ENCODE measurements around the gene SEC14L5. TPM values are rescaled to one million over a fixed set of nuclear protein-coding genes. Genes with fewer than 3 reads are reported as not detected.

SEC14L5 gene
- total and polyA plus RNA-seq, 2 donors (not counting 3 experiments of a cell fraction or from before 2014, with no cell fraction given), result not detected

GRCh38 chr16:5064915-5065314 is 106.8 kb downstream of the SEC14L5 start:
- CTCF ChIA-PET, result interaction anchor here (0.9 to 1.2 kb wide), 2 partner anchors 17 to 20 kb away, joined by 3 read pairs; no protein-coding TSS in a partner anchor
- TF ChIP-seq, protein P1, sequence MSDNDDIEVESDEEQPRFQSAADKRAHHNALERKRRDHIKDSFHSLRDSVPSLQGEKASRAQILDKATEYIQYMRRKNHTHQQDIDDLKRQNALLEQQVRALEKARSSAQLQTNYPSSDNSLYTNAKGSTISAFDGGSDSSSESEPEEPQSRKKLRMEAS (IDR thresholded peaks at IDR 0.05; ENCODE audit: insufficient read depth, insufficient read length), result no peak
- no peak for TF ChIP-seq GATA2 (IDR thresholded peaks at IDR 0.05; ENCODE audit: insufficient read depth, insufficient read length, low read depth, low read length)
- H3K4me1 ChIP-seq (ENCODE audit: control insufficient read depth, extremely low read depth, insufficient read depth, low read length), result no peaks in the 10 kb centered on the region
- H3K9ac ChIP-seq (replicated peaks; ENCODE audit: extremely low read depth, insufficient read depth, low read length), result no peak overlapping the region
- H3K4me3 ChIP-seq (replicated peaks in 1 of 3; ENCODE audit: insufficient read depth in 1 of 3, low read depth in 1 of 3, low read length in 3 of 3), result no peak overlapping the region
- H2AFZ ChIP-seq (ENCODE audit: low read depth, low read length), result no peak overlapping the region
- DNase-seq (ENCODE audit: low read depth, low spot score) (no peak), FAIRE-seq (no peak)
- intact Hi-C loops (cut with micrococcal nuclease), result no loop called here
- no peak overlapping the region for H3K4me2 ChIP-seq (ENCODE audit: insufficient read depth, low read length)
- dilution Hi-C loops (cut with MboI; ENCODE audit: extremely low pct_ligation_motif_present, low sequenced_read_pairs), result no loop called here
- peaks cover 0 to 3% of the 10 kb centered on the region in 2 experiments for H3K27me3 ChIP-seq (ENCODE audit: control insufficient read depth in 2 of 2, insufficient read depth in 2 of 2, low read length in 2 of 2)
- H3K79me2 ChIP-seq (ENCODE audit: control insufficient read depth, insufficient read depth, low read length), result no peaks in the 10 kb centered on the region
- H3K36me3 ChIP-seq (ENCODE audit: control insufficient read depth in 2 of 2, extremely low read depth in 1 of 2, insufficient read depth in 2 of 2, low read length in 2 of 2), result no peaks in the 10 kb centered on the region
- POLR2A ChIA-PET, result no interaction called here
- no peak overlapping the region for H3K27ac ChIP-seq (ENCODE audit: insufficient read depth, low read depth, low read length)
- H3K9me1 ChIP-seq (replicated peaks; ENCODE audit: control insufficient read depth, extremely low read depth, insufficient read depth, low read length), result no peaks in the 10 kb centered on the region
- BruUV-seq (replicated peaks), result no TSS peak
- H3K9me3 ChIP-seq (replicated peaks; ENCODE audit: control insufficient read depth, insufficient read depth, low read length), result no peaks in the 10 kb centered on the region
- no peaks in the 10 kb centered on the region for H4K20me1 ChIP-seq (replicated peaks; ENCODE audit: control insufficient read depth, extremely low read depth, insufficient read depth, low read length)

DNA sequence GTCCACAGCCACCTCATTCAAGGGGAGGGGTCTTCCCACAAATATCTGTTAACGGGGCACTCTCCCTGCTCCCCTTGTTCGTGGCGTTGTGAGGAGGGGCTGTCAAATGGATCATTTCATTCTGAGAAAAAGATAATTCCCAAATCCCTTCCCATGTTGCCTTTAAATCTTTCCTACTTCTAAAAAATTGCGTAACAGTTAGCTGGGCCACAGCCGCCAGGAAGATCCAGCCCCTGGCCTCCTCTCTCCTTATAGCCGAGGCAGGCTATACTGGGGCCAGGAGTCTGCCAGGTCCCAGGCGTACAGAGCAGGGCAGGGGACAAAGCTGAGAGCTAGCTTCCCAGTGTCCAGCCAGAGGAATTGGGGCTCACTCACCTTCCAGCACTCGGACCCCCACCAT is 107.2 kb downstream of the SEC14L5 start:
- H2AFZ ChIP-seq (ENCODE audit: low read depth, low read length), result no peak overlapping the region
- H3K4me1 ChIP-seq (ENCODE audit: control insufficient read depth, extremely low read depth, insufficient read depth, low read length), result no peaks in the 10 kb centered on the region
- H3K79me2 ChIP-seq (ENCODE audit: control insufficient read depth, insufficient read depth, low read length), result no peaks in the 10 kb centered on the region
- POLR2A ChIA-PET, result no interaction called here
- H3K36me3 ChIP-seq (ENCODE audit: control insufficient read depth in 2 of 2, extremely low read depth in 1 of 2, insufficient read depth in 2 of 2, low read length in 2 of 2), result no peaks in the 10 kb centered on the region
- no peak overlapping the region for H3K27ac ChIP-seq (ENCODE audit: insufficient read depth, low read depth, low read length)
- H4K20me1 ChIP-seq (replicated peaks; ENCODE audit: control insufficient read depth, extremely low read depth, insufficient read depth, low read length), result no peaks in the 10 kb centered on the region
- no peak overlapping the region for H3K4me3 ChIP-seq (replicated peaks in 1 of 3; ENCODE audit: insufficient read depth in 1 of 3, low read depth in 1 of 3, low read length in 3 of 3)
- dilution Hi-C loops (cut with MboI; ENCODE audit: extremely low pct_ligation_motif_present, low sequenced_read_pairs) (no loop called here), intact Hi-C loops (cut with micrococcal nuclease) (no loop called here)
- BruUV-seq (replicated peaks), result no TSS peak
- TF ChIP-seq GATA2 (IDR thresholded peaks at IDR 0.05; ENCODE audit: insufficient read depth, insufficient read length, low read depth, low read length) (no peak), FOS (IDR thresholded peaks at IDR 0.05; ENCODE audit: borderline replicate concordance, insufficient read depth, low read length) (no peak), JUN (IDR thresholded peaks at IDR 0.05; ENCODE audit: borderline replicate concordance, insufficient read depth, insufficient read length, low read depth) (no peak), EZH2 (IDR thresholded peaks at IDR 0.05; ENCODE audit: borderline replicate concordance, low read depth, low read length, severe bottlenecking) (no peak), POLR2AphosphoS5 (IDR thresholded peaks at IDR 0.05; ENCODE audit: insufficient read depth, low read depth, low read length) (no peak), MYC (IDR thresholded peaks at IDR 0.05; ENCODE audit: low read depth, low read length) (no peak)
- TF ChIP-seq, protein P2, sequence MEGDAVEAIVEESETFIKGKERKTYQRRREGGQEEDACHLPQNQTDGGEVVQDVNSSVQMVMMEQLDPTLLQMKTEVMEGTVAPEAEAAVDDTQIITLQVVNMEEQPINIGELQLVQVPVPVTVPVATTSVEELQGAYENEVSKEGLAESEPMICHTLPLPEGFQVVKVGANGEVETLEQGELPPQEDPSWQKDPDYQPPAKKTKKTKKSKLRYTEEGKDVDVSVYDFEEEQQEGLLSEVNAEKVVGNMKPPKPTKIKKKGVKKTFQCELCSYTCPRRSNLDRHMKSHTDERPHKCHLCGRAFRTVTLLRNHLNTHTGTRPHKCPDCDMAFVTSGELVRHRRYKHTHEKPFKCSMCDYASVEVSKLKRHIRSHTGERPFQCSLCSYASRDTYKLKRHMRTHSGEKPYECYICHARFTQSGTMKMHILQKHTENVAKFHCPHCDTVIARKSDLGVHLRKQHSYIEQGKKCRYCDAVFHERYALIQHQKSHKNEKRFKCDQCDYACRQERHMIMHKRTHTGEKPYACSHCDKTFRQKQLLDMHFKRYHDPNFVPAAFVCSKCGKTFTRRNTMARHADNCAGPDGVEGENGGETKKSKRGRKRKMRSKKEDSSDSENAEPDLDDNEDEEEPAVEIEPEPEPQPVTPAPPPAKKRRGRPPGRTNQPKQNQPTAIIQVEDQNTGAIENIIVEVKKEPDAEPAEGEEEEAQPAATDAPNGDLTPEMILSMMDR (IDR thresholded peaks at IDR 0.05; ENCODE audit: extremely low read depth in 1 of 2, insufficient read depth in 1 of 2, low read depth in 1 of 2, low read length in 2 of 2), result no peak
- TF ChIP-seq, protein P1 (IDR thresholded peaks at IDR 0.05; ENCODE audit: insufficient read depth, insufficient read length), result no peak
- H3K27me3 ChIP-seq (ENCODE audit: control insufficient read depth in 2 of 2, insufficient read depth in 2 of 2, low read length in 2 of 2), result peaks cover 0 to 3% of the 10 kb centered on the region in 2 experiments
- no peak for FAIRE-seq
- no peak for DNase-seq (ENCODE audit: low read depth, low spot score)
- H3K9ac ChIP-seq (replicated peaks; ENCODE audit: extremely low read depth, insufficient read depth, low read length), result no peak overlapping the region
- no peaks in the 10 kb centered on the region for H3K9me3 ChIP-seq (replicated peaks; ENCODE audit: control insufficient read depth, insufficient read depth, low read length)
- no peaks in the 10 kb centered on the region for H3K9me1 ChIP-seq (replicated peaks; ENCODE audit: control insufficient read depth, extremely low read depth, insufficient read depth, low read length)
- no peak overlapping the region for H3K4me2 ChIP-seq (ENCODE audit: insufficient read depth, low read length)
- CTCF ChIA-PET, result interaction anchor here (1.2 kb wide), 1 partner anchor 19 kb away, joined by 3 read pairs; no protein-coding TSS in a partner anchor

Measured in endothelial cell of umbilical vein (primary cell).